Activated CD4-positive, CD25-positive, alpha-beta regulatory T cell (primary cell): ENCODE measurements around the gene TCF7L2.
"Not testable (repeated sequence)": the region's sequence is repeated elsewhere in the genome, so short reads cannot be mapped to it uniquely, and the experiment has no call there.

Experiments used
- DNase-seq, 4 experiments: peaks; one replicate each; lab custom pipeline; 2025; lab: John Stamatoyannopoulos, UW

Gene TCF7L2

DNA sequence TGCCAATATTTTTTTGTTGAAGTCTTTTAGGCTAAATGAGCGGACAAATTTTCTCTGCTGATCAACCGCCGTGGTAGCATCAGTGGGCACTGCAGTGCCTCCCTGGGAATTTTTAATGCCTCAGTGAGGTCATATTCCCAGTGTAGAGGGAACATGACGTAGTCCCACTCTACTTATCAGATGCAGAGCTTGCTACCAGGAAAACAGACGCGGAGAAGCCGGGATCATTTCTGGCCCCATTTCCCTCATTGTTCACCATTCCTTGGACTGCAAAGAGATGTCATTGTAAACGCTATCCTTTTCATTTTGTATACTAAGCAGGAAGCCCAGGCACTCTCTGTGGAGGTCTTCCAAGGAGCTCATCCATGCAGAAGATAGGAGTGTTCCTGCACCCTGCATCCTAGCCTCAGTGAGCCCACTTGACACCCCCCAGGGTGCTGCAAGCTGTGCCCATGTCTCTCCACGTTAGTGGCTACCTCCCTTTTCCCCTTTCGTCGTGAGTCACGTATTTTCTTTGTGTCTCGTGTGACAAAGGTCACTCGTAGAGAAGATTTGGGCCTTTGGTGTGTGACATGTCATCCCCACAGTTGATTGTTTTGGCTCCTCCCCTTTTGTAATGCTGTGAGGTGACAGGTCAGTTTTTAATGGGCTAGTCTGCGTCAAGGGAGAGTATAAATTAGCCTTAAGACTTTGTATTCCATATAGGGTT lies 145.5 kb downstream of the TCF7L2 start:
- DNase-seq, result no peak

DNA sequence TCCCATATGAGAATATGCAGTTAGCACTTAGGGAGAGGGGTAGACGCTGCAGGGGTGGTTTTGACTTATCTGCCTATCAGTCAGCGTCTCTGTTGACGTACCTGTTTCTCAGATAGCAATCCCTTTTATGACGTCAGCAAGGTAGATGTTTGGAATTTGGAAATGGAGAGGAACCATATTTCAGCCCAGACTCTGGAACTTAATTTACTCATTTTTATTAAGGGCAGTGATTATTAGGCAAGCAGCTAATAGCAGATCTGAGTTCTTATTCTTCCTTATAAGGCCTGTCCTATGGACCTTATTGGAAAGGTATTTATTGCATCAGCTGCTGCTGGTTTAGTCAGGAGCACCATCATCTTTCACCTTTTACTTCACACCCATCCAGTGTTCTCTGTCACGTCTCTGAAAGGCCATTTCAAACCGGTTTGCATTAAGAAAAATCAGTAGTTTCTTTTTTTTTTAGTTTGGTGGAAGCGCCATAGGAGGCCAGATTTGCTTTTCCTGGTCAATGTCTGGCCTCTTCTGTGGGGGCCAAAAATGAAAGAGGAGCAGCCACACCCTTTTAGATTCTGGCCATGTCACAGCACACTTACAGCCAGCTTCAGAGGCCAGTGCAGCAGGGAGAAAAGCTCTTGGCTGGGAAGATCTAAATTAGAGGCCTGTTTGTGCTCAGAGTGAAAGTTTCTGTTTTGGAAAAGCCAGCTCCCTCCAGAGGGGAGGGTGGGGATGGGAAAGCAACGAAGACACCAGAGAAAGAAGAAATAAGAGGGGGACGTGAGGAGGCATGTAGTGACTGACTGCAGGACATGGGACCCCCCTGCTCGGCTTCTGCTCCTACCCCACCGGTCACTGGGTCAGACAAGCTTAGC lies 146.3 kb downstream of the TCF7L2 start:
- no peak for DNase-seq

DNA sequence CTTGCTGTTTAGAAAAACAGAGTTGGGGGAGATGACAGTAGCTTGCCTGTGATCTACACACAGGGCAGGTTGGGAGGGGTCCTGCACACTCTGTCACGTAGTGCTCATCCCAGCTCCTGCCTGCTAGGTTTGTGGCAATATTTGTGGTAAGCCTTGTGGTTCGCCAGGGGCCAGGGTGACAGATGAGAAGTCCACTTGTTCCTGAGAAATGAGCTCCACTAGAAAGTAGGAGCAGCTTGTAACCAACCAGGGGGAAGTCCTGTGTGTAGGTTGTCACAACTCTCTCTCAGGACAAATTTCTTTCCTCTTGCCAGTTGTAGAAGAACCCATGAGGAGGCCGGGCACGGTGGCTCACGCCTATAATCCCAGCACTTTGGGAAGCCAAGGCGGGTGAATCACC lies 147.0 kb downstream of the TCF7L2 start:
- no peak for DNase-seq

DNA sequence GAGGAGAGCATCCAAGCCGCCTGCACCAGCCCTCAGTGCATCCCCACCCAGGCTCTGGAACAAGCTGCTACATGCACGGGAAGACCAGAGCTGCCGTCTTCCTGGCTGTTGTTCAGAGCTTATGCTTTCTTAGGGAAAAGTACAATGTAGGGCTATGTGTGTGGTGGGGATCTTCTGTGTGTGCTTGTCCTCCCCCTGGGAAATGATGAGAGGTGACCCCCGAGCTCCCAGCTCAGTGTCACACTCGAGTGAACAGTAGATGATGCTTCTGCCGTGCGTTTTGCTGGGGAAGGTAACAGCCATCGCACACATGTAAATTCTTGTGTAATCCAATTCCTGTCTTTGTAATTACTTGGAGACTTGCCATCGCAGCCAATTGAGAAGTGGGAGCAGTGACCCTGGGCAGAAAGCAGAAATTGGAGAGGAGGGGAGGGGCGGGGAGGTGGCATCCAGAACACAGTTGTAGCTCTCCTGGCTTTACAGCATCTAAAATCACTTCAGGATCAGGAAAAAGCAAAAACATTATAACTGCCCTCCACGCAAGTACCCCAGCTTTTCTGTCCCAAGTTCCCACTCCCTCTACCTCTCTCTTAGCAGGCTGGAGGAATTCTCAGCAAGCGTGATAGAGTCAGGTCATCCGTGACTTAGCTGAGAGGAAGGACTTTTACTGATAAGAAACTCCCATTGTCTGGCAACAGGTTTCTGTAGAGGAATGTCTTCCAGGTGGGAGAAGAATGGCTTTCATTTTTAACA lies 149.6 kb downstream of the TCF7L2 start:
- DNase-seq, result no peak

DNA sequence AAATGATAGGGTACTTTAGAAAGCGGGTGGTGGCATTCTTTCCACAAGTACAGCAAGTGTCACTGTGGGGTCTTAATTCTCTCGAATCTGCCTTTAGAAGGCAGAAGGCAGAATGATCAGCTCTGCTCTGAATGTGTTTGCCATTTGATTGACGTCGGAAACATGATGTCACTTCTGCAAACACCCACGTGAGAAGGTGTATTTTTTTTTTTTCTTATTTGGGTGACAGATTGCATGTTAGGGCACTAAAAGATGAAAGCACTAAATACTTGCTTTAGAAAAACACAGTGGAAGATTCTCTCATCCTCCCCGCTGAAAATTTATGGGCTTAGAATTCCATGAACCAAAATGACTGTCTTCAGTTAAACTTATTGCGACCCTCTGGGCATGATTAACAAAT lies 150.2 kb downstream of the TCF7L2 start:
- no peak for DNase-seq

DNA sequence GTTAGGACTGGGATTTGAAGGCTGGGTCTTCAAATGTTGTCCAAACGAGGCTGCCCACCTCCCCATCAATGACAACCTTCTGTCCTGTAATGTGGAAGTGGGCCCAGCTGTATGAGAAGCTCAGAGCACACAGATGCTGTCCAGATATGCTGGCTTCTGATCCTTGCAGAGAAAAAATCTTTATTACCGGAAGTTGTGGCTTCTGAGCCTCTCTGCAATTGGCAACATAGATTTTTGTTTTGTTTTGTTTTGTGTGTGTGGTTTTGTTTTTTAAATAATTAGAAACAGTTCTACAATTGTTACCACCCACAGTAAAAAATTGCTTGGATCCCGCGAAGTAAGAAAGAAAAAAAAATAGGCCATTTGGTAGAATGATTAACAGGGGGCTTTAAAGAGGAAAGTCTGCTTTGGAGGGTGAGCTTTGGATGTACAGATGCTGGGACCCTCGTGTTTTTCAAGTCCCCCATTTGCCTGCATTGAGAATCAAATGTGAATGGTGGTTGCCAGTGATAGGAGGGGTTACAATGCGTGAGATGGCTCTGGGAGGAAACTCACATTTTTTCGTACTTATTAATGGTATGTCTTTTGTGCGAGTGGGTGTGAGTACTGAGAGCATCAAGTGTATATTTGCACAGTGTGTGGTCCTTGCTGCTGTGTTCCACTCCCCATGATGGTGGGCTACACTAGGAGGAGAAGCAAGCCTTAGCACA lies 153.2 kb downstream of the TCF7L2 start:
- no peak for DNase-seq

DNA sequence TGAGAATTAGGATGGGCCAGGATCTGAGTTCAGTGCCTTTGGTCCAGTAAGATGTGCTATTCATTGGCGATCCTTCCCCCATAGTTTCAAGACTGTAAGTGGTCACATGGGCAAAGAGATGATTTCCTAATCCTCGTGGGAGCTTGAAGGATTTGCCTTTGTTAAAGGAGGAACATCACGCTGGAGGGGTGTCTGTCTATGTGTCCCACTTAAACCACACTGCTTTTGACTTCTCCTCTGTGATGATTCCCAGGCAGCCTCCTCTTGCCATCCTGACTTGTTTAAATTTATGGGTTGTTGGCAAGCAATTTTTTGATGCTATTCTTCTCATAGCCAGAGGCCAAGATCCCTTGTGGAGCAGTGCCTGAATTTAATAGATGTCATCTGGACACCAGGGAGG lies 154.0 kb downstream of the TCF7L2 start:
- DNase-seq, result no peak

DNA sequence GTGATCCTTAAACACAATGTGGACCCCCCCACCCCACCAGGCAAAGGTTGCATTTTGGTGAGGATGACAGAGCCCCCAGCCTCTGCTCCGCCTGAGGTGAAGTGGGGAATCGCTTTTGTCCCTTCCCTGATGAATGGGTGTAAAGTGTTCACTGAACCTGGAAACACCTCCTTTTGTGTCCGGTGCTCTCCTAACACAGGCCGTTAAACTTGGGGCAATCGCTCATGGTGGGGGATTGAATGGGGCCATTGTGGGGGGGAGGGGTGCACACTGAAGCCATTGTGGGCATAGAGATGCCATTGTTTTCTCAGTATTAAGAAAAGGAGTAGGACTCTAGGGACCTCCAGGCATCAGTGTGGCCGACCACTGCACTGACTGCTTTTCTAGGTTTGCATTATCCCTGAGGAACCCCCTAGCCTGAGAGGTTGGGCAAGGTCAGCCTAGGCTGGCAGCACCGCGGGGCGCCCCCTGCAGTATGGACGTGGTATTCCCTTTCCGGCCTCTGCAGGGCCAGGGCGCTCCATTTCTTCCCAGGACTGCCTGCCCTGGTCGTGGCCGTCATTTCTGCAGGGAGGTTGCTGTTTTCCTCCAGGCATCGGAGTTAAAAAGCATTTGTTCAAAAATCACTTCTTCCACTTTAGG lies 158.3 kb downstream of the TCF7L2 start:
- DNase-seq, result no peak

DNA sequence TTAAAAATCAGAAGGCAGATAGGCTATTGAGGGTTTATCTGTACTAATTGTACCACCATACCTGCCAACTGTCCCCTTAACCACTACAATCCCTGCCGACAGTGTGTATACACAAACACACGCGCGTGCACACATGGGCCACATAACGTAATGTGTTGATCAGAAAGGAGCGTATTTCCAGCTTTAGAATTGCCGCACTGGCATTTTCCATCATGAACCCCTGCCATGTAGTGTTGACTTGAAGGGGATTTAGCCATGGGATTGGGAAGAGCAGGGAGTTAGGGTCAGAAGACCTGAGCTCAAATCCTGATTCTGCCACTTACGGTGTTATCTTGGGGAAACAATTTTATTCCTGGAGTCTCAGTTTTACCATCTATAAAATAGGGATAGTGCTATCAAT lies 158.9 kb downstream of the TCF7L2 start:
- no peak for DNase-seq

DNA sequence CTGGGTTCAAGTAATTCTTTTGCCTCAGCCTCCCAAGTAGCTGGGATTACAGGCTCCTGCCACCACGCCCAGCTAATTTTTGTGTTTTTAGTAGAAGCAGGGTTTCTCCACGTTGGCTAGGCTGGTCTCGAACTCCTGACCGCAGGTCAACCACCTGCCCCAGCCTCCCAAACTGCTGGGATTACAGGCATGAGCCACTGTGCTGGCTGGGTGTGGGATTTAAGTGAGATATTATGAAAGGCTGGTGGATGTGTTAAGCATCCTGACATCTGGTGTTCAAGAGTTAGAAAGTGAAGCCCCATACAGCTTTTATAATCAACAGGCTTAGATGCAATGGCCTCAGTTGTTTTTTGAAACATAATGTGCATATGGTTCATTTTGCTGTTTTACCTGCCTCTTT lies 159.4 kb downstream of the TCF7L2 start:
- DNase-seq, result not testable (repeated sequence)

DNA sequence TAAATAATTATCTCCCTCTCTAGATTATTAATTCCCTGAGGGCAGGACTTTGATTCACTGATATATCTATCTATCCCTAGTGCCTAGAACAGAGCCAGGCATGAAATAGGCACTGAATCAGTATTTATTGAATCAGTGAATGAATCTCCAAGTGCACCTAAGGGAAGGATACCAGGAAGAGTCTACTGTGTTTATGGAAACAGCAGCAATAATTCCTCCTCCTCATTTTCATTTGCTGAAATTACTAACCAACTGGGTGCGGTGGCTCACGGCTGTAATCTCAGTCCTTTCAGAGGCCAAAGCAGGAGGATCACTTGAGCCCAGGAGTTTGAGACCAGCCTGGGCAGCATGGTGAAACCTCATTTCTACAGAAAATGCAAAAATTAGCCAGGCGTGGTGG lies 161.2 kb downstream of the TCF7L2 start:
- no peak for DNase-seq

DNA sequence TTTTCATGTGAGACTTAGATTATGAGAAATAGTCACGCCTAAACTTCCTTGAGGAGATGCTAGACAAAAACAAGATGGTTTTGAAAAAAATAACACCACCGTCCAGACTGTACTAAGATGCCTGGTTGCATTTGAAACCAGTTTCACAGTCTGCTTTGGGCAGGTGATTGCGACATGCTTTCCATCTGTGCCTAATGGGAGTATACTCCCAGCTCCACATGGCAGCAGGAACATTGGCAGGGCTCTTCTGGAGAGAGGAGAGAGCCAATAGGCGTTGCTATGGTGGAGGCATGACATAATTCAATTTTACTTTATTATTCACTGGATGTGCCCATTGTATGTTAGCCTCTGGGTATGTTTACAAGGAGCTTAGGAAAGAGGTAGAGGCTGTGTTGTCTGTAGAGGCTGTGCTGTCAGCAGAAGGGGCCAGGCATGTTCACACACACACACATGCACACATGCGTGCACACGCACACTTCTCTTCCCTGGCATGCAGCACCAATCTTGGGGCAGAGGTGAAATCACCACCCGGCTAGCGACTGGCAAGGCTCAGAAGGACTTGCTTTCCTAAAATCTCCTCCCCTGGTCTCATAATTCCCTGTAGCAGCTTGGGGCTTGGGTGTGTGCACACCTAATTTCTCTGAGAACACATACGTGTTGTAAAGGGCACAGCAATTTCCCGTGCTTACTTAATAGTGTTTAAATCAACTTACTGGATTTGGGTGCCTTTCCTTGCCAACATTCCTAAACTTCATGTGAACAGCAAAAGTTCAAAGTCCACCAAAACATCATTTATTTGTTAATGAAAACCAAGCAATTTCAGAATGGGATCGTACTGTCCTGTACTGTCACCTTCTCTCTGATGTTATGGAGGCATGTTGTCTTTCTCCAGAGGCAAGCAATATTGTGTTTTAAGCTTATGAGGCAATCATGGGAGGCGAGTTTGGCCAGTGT lies 162.1 kb downstream of the TCF7L2 start:
- DNase-seq, result no peak

DNA sequence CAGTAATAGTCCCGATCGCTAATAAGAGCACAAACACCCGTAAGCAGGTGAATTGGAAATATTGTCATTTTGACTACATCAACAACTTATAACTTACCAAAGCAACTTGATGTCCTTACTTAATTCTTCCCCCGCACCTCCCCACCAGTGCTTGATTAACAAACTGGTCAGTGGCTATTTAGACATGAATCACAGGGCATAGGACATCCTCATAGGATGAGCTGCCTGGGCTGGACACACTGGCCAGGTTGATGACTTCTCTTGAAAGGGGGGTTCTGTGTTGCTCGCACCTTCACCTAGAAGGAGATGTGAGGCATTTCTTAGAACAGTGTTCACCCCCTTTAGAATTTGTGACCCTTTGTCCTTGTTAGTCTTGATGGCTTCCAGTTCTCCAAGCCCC lies 163.2 kb downstream of the TCF7L2 start:
- DNase-seq, result no peak

DNA sequence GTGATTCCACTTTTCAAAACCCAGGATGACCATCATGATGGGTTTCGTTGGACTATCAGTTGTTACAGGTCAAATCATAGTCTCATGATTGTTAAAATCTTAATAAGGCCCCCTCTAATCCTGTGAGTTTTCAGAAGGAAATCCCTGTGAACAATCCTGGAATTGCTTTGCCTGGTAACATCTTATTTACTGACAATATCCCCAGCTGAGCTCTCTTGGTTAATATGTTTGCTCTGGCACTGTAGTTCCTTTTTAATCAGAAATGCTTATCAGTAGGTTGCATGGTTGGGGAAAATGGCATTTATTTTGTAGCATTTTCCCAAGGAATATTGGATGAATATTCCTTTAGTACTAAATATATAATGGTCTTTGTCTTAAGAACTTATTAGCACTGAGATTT lies 163.9 kb downstream of the TCF7L2 start:
- no peak for DNase-seq

DNA sequence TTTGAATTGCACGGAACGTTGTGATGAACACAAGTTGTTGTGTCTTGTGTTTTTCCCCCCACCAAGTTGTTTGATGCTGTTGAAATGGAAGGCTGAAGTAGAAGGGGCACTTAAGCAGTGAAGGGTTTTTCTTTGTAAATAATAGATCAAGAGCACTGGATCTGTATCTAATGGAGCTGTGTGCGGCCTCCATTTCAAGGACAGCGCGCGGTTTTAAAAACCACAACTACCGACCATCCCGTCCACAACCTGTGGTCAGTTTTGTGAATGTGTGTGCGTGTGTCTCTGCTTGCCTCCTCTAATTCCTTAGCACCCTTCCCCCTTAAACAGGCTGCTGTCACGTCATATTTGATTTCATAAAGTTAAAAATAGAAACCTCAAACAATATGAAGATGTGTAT lies 165.5 kb downstream of the TCF7L2 start:
- no peak for DNase-seq

DNA sequence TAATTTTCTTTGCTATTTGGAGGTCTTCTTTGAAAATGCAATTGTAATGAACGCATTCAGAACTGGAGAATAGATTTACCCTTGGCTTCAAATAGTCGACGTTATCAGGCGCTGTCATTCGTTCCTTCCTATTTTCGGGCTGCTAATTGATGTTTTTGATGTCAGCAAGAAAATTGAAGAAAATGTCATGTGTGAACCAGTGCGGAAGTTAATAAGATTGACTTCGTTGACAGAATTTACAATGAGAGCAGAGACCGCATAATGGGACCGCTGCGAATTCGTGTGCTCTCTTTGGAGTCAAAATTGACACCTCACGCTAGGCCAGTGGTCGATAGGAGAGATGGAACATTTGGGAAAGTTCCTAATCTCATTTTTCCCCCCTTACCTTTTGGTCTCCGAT lies 168.8 kb downstream of the TCF7L2 start:
- DNase-seq, result no peak

DNA sequence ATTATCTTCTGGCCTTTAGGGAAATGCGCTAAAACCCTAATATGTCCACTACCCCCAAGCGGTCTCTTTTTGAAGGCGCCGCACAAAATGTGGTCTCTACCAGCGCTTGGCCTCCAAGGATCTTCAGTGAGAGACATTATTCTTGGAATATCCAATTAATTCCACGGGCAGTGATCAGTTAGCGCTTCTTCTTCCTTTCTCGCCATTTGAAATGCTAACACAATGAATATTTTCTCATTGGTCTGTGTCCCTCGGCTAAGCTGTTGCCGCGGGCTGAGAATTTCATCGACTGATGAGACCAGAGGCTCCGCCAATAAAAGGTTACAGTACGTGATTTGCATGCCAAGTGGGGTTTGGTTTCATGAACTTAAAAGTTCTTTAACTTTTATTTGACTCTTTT lies 169.8 kb downstream of the TCF7L2 start:
- no peak for DNase-seq

DNA sequence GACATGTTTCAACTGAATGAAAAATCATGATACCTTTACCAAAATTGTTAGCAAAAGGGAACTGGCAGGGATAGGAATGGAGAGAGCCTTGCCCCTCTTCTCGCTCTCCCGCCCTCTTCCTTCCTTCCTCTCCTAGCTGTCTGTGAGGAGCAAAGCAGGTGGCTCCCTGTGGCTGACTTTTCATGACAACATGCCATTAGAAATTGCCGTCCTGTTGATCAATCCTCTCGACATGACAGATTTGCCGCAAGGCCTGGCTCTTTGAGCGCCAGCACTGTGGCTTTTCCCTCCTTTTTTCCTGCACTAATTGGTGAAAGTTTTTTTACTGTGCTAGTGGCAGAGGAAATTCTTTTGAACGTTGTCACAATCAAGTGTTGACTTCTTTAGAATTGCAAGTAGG lies 171.1 kb downstream of the TCF7L2 start:
- DNase-seq, result no peak

DNA sequence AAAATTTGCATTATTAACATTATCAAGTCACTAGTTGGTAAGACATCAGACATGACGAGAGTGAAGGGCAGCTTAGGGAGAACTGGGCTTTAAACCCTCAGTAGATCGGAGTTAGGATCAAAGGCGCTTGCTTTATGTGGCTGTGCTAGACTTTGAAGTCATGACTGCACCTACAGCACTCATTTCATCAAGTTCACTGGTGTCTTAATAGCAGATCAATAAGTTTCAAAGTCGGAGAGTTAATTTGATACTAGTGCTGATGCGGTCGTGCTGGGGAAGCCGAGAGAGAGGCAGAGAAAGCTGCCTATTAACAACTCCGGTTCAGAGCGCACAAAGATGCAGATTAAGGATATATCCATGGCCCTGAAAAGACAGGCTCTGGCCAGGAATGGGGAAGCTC lies 172.9 kb downstream of the TCF7L2 start:
- DNase-seq, result no peak

DNA sequence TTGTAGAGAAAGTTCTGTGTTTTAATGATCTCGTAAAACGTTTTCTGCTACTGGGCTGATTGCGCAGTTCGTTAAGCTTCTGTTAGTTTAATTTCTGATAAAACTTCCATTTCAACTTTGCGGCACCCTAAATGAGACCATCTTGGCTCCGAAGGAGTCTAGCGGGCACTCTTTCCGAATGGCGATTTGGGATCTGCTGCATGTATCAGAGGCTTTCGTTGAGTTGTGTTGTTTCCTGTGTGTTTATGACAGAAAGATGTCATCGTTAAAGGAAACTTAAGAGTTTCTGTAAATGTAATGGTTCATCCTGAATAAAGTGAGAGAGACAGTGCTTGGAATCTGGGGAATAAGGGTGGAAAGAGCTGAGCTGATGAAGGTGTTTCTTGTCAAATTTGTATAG lies 174.7 kb downstream of the TCF7L2 start:
- DNase-seq, result no peak

DNA sequence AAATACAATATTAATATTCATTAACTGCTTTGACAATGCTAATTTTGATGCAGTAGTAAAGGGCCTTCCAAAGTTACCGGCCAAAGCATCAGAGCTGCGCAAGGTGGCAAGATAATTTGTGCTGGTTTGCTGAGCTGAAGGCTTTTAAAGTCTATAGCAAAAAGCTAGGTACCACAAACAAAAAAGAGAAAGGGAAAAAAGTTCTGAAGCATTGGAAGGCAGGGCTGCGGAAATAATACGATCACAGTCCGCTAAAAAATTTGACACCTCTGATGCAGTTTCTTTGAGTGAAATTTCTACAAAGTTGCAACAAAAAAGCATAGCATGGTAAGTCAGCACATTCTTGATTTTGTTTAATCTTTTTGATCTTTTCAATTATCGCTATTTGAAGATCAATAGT lies 175.6 kb downstream of the TCF7L2 start:
- no peak for DNase-seq
